HCT116 (cell line): ENCODE measurements around the gene SLC25A17. TPM values are rescaled to one million over a fixed set of nuclear protein-coding genes. Genes with fewer than 3 reads are reported as not detected.

ENCODE experiments used
- microRNA-seq: library from miRNA; unstranded; fragments of <30 nt; microRNA quantifications from one replicate; pipeline ENCODE4, GENCODE V29; 2016; ENCODE audit warnings: borderline number of aligned reads
- total RNA-seq: library from RNA; stranded (reverse); gene quantifications from one replicate; pipeline ENCODE4 v1.2.1, GENCODE V29; 2021; ENCODE audit not compliant: unreplicated experiment

The SLC25A17 gene
- total RNA-seq, 1 experiment from 2014 or later, result 16.6 TPM

Small RNA genes lying within 50 kb of the gene (microRNA-seq; reads per million reads assigned to microRNA genes)
- 6.8 reads per million, percentile 17 among the genes with 10 or more reads in this experiment for gene MIR4766

Other genes with a start within 250 kb of the SLC25A17 start
- gene MRTFA, start 182.6 kb downstream of the SLC25A17 start, total RNA-seq, result 28.0 TPM
- not detected for gene MCHR1, start 139.9 kb downstream of the SLC25A17 start, total RNA-seq
- gene ST13, start 37.3 kb upstream of the SLC25A17 start, total RNA-seq, result 301 TPM
- gene XPNPEP3, start 37.8 kb upstream of the SLC25A17 start, total RNA-seq, result 29.8 TPM
- gene DNAJB7, start 42.8 kb upstream of the SLC25A17 start, total RNA-seq, result not detected
- gene RBX1, start 132.0 kb upstream of the SLC25A17 start, total RNA-seq, result 51.2 TPM